IMR-90 (cell line): ENCODE measurements around the gene EXOG. TPM values are rescaled to one million over a fixed set of nuclear protein-coding genes. Genes with fewer than 3 reads are reported as not detected.

Experiments
- ATAC-seq: fragments of 200-7000 bp; cut with Tn5 transposase; 2 replicates; pipeline ENCODE4 v1.9.1; 2020; ENCODE audit warnings: low read depth, mild to moderate bottlenecking, moderate library complexity
- BruUV-seq: library from RNA; stranded (reverse); fragments of 400-500 nt; replicated peaks from 2 replicates; lab custom pipeline; 2021; lab: Mats Ljungman, UMichigan
- CTCF ChIA-PET: fragments of 300-600 bp; formaldehyde crosslinking; extraction: SDS; loops from one replicate; lab custom pipeline; 2021; ENCODE audit warnings: antibody characterized with exemption; lab: Yijun Ruan, JAX
- POLR2A ChIA-PET: fragments of 300-600 bp; sonication (Branson Sonifier 250); formaldehyde crosslinking; loops from one replicate; lab custom pipeline; 2022; ENCODE audit warnings: antibody characterized with exemption; ENCODE audit not compliant: unreplicated experiment; lab: Charles Lee
- DNase-seq: peaks from one replicate; pipeline ENCODE4 v3.0.0; 2013
- H2AFZ ChIP-seq: replicated peaks from 2 replicates; pipeline ENCODE3; 2013; ENCODE audit warnings: low read length, mild to moderate bottlenecking; ENCODE audit not compliant: poor library complexity
- H2AK5ac ChIP-seq: 2 replicates; pipeline ENCODE4 v1.6.1; 2013; ENCODE audit warnings: low read depth, low read length, inconsistent platforms
- H2AK9ac ChIP-seq: replicated peaks from 2 replicates; pipeline ENCODE3; 2013; ENCODE audit warnings: mild to moderate bottlenecking, low read depth, low read length, moderate library complexity; ENCODE audit not compliant: poor library complexity
- H2BK120ac ChIP-seq: 2 replicates; pipeline ENCODE4 v1.6.1; 2013; ENCODE audit warnings: low read depth, low read length, inconsistent platforms
- H2BK15ac ChIP-seq: 3 replicates; pipeline ENCODE4 v1.6.1; 2013; ENCODE audit warnings: low read depth, low read length, inconsistent platforms
- H2BK20ac ChIP-seq: 2 replicates; pipeline ENCODE4 v1.6.1; 2013; ENCODE audit warnings: low read depth, mild to moderate bottlenecking, inconsistent platforms, low read length, moderate library complexity
- H2BK5ac ChIP-seq: 2 replicates; pipeline ENCODE4 v1.6.1; 2013; ENCODE audit warnings: mild to moderate bottlenecking, low read depth, low read length, inconsistent platforms; ENCODE audit not compliant: poor library complexity, severe bottlenecking
- H3K14ac ChIP-seq: replicated peaks from 2 replicates; pipeline ENCODE4 v1.6.1; 2013; ENCODE audit warnings: low read depth, low read length, inconsistent platforms
- H3K18ac ChIP-seq: 2 replicates; pipeline ENCODE4 v1.6.1; 2013; ENCODE audit warnings: low read depth, low read length, control low read depth
- H3K23ac ChIP-seq: 2 replicates; pipeline ENCODE4 v1.6.1; 2013; ENCODE audit warnings: low read depth, low read length, inconsistent platforms
- H3K27ac ChIP-seq: 2 replicates; pipeline ENCODE4 v1.5.1; 2013; ENCODE audit warnings: mild to moderate bottlenecking, control low read depth, low read length; ENCODE audit not compliant: insufficient read depth
- H3K27me3 ChIP-seq: 2 replicates; pipeline ENCODE4 v1.6.1; 2013; ENCODE audit warnings: low read length; ENCODE audit not compliant: control insufficient read depth, insufficient read depth
- H3K36me3 ChIP-seq: 2 replicates; pipeline ENCODE4 v1.6.1; 2013; ENCODE audit warnings: low read length, mixed read lengths; ENCODE audit not compliant: control insufficient read depth, insufficient read depth
- H3K4ac ChIP-seq: 2 replicates; pipeline ENCODE4 v1.6.1; 2013; ENCODE audit warnings: low read depth, low read length, inconsistent platforms
- H3K4me1 ChIP-seq: 2 replicates; pipeline ENCODE4 v1.6.1; 2013; ENCODE audit warnings: low read length, mixed read lengths; ENCODE audit not compliant: control insufficient read depth, insufficient read depth
- H3K4me2 ChIP-seq: 2 replicates; pipeline ENCODE4 v1.6.1; 2013; ENCODE audit warnings: low read depth, mild to moderate bottlenecking, control low read depth, low read length, moderate library complexity
- H3K4me3 ChIP-seq: 2 replicates; pipeline ENCODE4 v1.5.1; 2013; ENCODE audit warnings: low read depth, mild to moderate bottlenecking, control low read depth, low read length, moderate library complexity; ENCODE audit not compliant: insufficient read depth
- H3K56ac ChIP-seq: 2 replicates; pipeline ENCODE4 v1.6.1; 2013; ENCODE audit warnings: low read length, inconsistent platforms; ENCODE audit not compliant: insufficient read depth; ENCODE audit errors: extremely low read depth
- H3K79me1 ChIP-seq, 2 experiments: 2 replicates each; pipeline ENCODE4 v1.6.1; 2013; ENCODE audit warnings: low read length in 2 of 2, inconsistent platforms in 1 of 2, low read depth in 1 of 2
- H3K9ac ChIP-seq: 2 replicates; pipeline ENCODE4 v1.6.1; 2013; ENCODE audit warnings: low read depth, low read length, control low read depth
- H3K9me1 ChIP-seq: 2 replicates; pipeline ENCODE4 v1.6.1; 2013; ENCODE audit warnings: low read length, inconsistent platforms; ENCODE audit not compliant: insufficient read depth
- H3K9me3 ChIP-seq: 2 replicates; pipeline ENCODE4 v1.6.1; 2013; ENCODE audit warnings: low read length; ENCODE audit not compliant: control insufficient read depth, insufficient read depth
- H4K20me1 ChIP-seq: 2 replicates; pipeline ENCODE4 v1.6.1; 2013; ENCODE audit warnings: low read length, inconsistent platforms; ENCODE audit not compliant: insufficient read depth
- H4K5ac ChIP-seq: 2 replicates; pipeline ENCODE4 v1.6.1; 2013; ENCODE audit warnings: mild to moderate bottlenecking, low read depth, low read length, control low read depth
- H4K8ac ChIP-seq, 2 experiments: 2 replicates each; pipeline ENCODE4 v1.6.1; 2013; ENCODE audit warnings: low read depth in 2 of 2, low read length in 2 of 2, control low read depth in 1 of 2, inconsistent platforms in 1 of 2
- H4K91ac ChIP-seq: 2 replicates; pipeline ENCODE4 v1.6.1; 2013; ENCODE audit warnings: low read depth, low read length, inconsistent platforms; ENCODE audit not compliant: insufficient read depth
- BHLHE40 ChIP-seq: fragments of 150-350 bp; IDR thresholded peaks from 2 replicates; pipeline ENCODE4 v1.6.1; 2016; ENCODE audit warnings: mild to moderate bottlenecking, low read depth, low read length
- CHD1 ChIP-seq: IDR thresholded peaks from 2 replicates; pipeline ENCODE4 v1.6.1; 2012; ENCODE audit warnings: low read depth, low read length, improper control_type of control experiment
- FOS ChIP-seq: fragments of 150-350 bp; IDR thresholded peaks from 2 replicates; pipeline ENCODE4 v1.6.1; 2016; ENCODE audit warnings: low read depth, low read length
- MAFK ChIP-seq: IDR thresholded peaks from 2 replicates; pipeline ENCODE4 v1.6.1; 2012; ENCODE audit warnings: low read depth, low read length, improper control_type of control experiment
- MAZ ChIP-seq: IDR thresholded peaks from 2 replicates; pipeline ENCODE4 v1.6.1; 2012; ENCODE audit warnings: low read depth, mild to moderate bottlenecking, low read length, improper control_type of control experiment, moderate library complexity, borderline replicate concordance
- MXI1 ChIP-seq: IDR thresholded peaks from 2 replicates; pipeline ENCODE4 v1.6.1; 2012; ENCODE audit warnings: low read depth, mild to moderate bottlenecking, low read length, moderate library complexity, borderline replicate concordance
- NFE2L2 ChIP-seq: fragments of 150-350 bp; IDR thresholded peaks from 2 replicates; pipeline ENCODE4 v1.6.1; 2016; ENCODE audit warnings: low read depth, mild to moderate bottlenecking, low read length
- POLR2A ChIP-seq: IDR thresholded peaks from 2 replicates; pipeline ENCODE4 v1.6.1; 2012; ENCODE audit warnings: mild to moderate bottlenecking, low read depth, low read length
- RAD21 ChIP-seq: IDR thresholded peaks from 2 replicates; pipeline ENCODE4 v1.6.1; 2012; ENCODE audit warnings: low read length, improper control_type of control experiment
- RCOR1 ChIP-seq: IDR thresholded peaks from 2 replicates; pipeline ENCODE4 v1.6.1; 2012; ENCODE audit warnings: mild to moderate bottlenecking, low read length, improper control_type of control experiment; ENCODE audit not compliant: insufficient replicate concordance
- RFX5 ChIP-seq: IDR thresholded peaks from 2 replicates; pipeline ENCODE4 v1.8.0; 2012; ENCODE audit warnings: low read depth, mild to moderate bottlenecking, low read length, moderate library complexity
- SMC3 ChIP-seq: fragments of 150-350 bp; IDR thresholded peaks from 2 replicates; pipeline ENCODE4 v1.6.1; 2016; ENCODE audit warnings: low read depth, mild to moderate bottlenecking, antibody characterized with exemption, low read length, moderate library complexity
- WGBS, 2 experiments: methylation state at CpG; one replicate each; pipeline versions ENCODE4 v1.1.5 to v1.1.7; 2013; ENCODE audit warnings: missing lambda C conversion rate in 2 of 2; ENCODE audit not compliant: insufficient read length in 1 of 2; ENCODE audit errors: extremely low coverage in 2 of 2; 5-methylcytosine and 5-hydroxymethylcytosine counted together
- dilution Hi-C: fragments of 300-500 bp; cut with HindIII; formaldehyde crosslinking; loops from one replicate; pipeline ENCODE4 v1.14.3; 2018; ENCODE audit warnings: low sequenced_read_pairs; ENCODE audit not compliant: unreplicated experiment
- in situ Hi-C: fragments of 300-500 bp; cut with MboI; formaldehyde crosslinking; loops from 3 replicates; pipeline ENCODE4 v1.14.3; 2019; ENCODE audit warnings: low sequenced_read_pairs, inconsistent platforms, mixed read lengths
- intact Hi-C: fragments of 100-400 bp; cut with micrococcal nuclease; formaldehyde crosslinking; loops from 2 replicates; pipeline ENCODE4 v1.10.0; 2022
- polyA plus RNA-seq, 3 experiments: library from polyadenylated mRNA; depleted of rRNA; stranded (reverse); fragments of >200 nt; gene quantifications; 2 replicates each; pipeline ENCODE4 v1.2.3, GENCODE V29; 2012; ENCODE audit warnings: low replicate concordance in 1 of 3
- total RNA-seq: library from RNA; depleted of rRNA; stranded (reverse); fragments of >200 nt; gene quantifications from 2 replicates; pipeline ENCODE4 v1.2.3, GENCODE V29; 2012
- TF ChIP-seq, protein P1 (sequence below): fragments of 150-350 bp; IDR thresholded peaks from 2 replicates; pipeline ENCODE4 v1.6.1; 2016; ENCODE audit warnings: low read depth, mild to moderate bottlenecking, low read length, moderate library complexity, borderline replicate concordance
- TF ChIP-seq, protein P2 (sequence below): conservative IDR thresholded peaks from 2 replicates; pipeline ENCODE4 v1.5.1; 2012; ENCODE audit warnings: mild to moderate bottlenecking, low read depth, low read length, improper control_type of control experiment
- TF ChIP-seq, protein P3 (sequence below): fragments of 150-350 bp; IDR thresholded peaks from 2 replicates; pipeline ENCODE4 v1.6.1; 2017; ENCODE audit warnings: mild to moderate bottlenecking, antibody characterized with exemption, low read length, low read depth

EXOG gene
- total and polyA plus RNA-seq, 2 of the 4 experiments (the other 2 are of a cell fraction), result 10.2 to 15.0 TPM

DNA sequence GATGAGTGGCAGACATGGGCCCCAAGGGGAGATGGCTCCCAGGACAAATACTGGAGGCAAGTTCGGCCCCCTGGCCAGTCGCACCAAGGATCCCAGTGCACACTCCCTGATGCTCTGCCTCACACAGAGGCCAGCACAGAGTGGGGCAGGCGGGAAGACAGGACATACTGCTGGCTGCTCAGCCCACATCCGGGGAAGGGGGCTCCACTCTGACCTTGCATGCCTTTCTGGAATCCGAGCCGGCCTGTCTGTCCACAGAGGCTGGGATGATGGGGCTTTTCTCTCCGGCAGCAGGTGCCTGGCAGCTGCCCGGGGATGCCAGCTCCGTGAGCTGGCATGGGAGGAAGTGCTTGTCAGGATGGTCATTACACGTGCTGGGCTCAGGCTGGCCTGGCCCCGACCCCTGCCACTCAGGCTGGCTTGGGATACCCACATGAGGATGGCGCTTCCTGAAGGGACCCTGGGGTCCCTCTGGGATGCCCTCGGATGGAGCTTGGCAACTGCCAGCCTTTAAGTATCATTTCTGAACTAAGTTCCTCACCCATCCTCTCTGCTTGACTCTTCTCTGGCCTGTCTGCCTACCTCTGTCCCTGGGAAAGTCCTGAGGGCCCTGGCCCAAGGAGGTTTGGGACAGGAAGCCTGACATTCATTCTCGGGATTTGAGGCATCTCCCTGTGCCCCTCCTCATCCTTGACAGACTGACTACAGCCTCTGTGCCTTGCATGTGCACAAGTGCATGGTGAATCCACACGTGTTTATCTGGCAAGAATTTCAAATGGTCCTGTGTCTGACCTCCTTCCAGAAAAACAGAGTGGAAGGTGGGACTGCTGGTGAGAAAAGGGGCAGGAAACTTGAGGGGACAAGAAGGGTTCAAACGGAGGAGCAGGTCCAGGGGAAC, 46.5 kb downstream of the EXOG start:
- no peak overlapping the region for H3K4me2 ChIP-seq
- no peaks in the 10 kb centered on the region for H3K36me3 ChIP-seq
- no peak overlapping the region for H2BK120ac ChIP-seq
- no peaks in the 10 kb centered on the region for H4K20me1 ChIP-seq
- no peak overlapping the region for H3K14ac ChIP-seq
- peaks cover 2% of the 10 kb centered on the region; the same call in 1 of the 2 replicates for H3K4me1 ChIP-seq
- intact Hi-C loops (no loop called here), dilution Hi-C loops (no loop called here), in situ Hi-C loops (no loop called here)
- H3K4ac ChIP-seq, result no peak overlapping the region
- no peak for ATAC-seq
- no peak overlapping the region for H2BK15ac ChIP-seq
- POLR2A ChIA-PET, result no interaction called here
- H3K9me3 ChIP-seq, result no peaks in the 10 kb centered on the region
- BruUV-seq, result no TSS peak
- peak; percentile 25 for DNase-seq
- no peak overlapping the region for H3K23ac ChIP-seq
- no peak overlapping the region for H4K5ac ChIP-seq
- no peak overlapping the region for H2BK5ac ChIP-seq
- WGBS, 2 experiments, result 64% methylated on average over 3 of the region's 16 CpGs; no CpG with 5 or more reads in 1 of the 2 experiments
- no peak overlapping the region for H2AFZ ChIP-seq
- H2BK20ac ChIP-seq, result no peak overlapping the region
- peaks cover 2% of the 10 kb centered on the region; the same call in 1 of the 2 replicates for H3K27me3 ChIP-seq
- no peak overlapping the region for H3K56ac ChIP-seq
- H3K9ac ChIP-seq, result no peak overlapping the region
- H3K18ac ChIP-seq, result no peak overlapping the region
- CTCF ChIA-PET, result no interaction called here
- no peak overlapping the region for H4K91ac ChIP-seq
- no peak overlapping the region for H3K4me3 ChIP-seq
- H2AK9ac ChIP-seq, result no peak overlapping the region
- H3K79me1 ChIP-seq, result no peaks in the 10 kb centered on the region
- no peak overlapping the region for H4K8ac ChIP-seq
- H3K9me1 ChIP-seq, result peaks cover 4% of the 10 kb centered on the region; the same call in 1 of the 2 replicates
- H2AK5ac ChIP-seq, result no peak overlapping the region
- no peak overlapping the region for H3K27ac ChIP-seq
- no peak for TF ChIP-seq POLR2A
- no peak for TF ChIP-seq RFX5
- TF ChIP-seq, protein P1, sequence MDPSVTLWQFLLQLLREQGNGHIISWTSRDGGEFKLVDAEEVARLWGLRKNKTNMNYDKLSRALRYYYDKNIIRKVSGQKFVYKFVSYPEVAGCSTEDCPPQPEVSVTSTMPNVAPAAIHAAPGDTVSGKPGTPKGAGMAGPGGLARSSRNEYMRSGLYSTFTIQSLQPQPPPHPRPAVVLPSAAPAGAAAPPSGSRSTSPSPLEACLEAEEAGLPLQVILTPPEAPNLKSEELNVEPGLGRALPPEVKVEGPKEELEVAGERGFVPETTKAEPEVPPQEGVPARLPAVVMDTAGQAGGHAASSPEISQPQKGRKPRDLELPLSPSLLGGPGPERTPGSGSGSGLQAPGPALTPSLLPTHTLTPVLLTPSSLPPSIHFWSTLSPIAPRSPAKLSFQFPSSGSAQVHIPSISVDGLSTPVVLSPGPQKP, result no peak
- TF ChIP-seq, protein P2, sequence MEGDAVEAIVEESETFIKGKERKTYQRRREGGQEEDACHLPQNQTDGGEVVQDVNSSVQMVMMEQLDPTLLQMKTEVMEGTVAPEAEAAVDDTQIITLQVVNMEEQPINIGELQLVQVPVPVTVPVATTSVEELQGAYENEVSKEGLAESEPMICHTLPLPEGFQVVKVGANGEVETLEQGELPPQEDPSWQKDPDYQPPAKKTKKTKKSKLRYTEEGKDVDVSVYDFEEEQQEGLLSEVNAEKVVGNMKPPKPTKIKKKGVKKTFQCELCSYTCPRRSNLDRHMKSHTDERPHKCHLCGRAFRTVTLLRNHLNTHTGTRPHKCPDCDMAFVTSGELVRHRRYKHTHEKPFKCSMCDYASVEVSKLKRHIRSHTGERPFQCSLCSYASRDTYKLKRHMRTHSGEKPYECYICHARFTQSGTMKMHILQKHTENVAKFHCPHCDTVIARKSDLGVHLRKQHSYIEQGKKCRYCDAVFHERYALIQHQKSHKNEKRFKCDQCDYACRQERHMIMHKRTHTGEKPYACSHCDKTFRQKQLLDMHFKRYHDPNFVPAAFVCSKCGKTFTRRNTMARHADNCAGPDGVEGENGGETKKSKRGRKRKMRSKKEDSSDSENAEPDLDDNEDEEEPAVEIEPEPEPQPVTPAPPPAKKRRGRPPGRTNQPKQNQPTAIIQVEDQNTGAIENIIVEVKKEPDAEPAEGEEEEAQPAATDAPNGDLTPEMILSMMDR, result no peak
- no peak for TF ChIP-seq BHLHE40
- TF ChIP-seq RCOR1, result no peak
- TF ChIP-seq MAFK, result no peak
- TF ChIP-seq MXI1, result no peak
- TF ChIP-seq MAZ, result no peak
- no peak for TF ChIP-seq NFE2L2
- no peak for TF ChIP-seq CHD1
- TF ChIP-seq SMC3, result no peak
- TF ChIP-seq, protein P3, sequence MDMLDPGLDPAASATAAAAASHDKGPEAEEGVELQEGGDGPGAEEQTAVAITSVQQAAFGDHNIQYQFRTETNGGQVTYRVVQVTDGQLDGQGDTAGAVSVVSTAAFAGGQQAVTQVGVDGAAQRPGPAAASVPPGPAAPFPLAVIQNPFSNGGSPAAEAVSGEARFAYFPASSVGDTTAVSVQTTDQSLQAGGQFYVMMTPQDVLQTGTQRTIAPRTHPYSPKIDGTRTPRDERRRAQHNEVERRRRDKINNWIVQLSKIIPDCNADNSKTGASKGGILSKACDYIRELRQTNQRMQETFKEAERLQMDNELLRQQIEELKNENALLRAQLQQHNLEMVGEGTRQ, result no peak
- TF ChIP-seq RAD21, result no peak
- no peak for TF ChIP-seq FOS
